ENCODE measurements around the gene RNF212B.
"Not testable (repeated sequence)": the region's sequence is repeated elsewhere in the genome, so short reads cannot be mapped to it uniquely, and the experiment has no call there.

Gene RNF212B

DNA sequence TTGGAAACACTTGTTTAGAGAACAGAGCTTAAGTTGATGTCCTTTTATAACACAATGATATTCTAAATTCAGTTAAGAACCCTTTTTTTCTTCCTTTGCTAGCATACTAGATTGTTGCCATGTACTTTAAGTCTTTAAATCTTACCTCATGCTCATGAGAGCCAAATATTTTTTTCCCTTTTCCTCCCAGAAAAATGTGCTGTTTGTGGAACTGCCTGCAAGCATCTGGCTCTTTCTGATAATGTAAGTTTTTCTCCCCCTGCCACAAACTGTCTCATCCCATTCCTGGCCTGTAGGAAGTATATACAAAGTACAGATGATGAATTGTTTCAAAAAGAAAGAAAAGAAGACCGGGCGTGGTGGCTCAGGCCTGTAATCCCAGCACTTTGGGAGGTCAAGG is 5.3 kb downstream of the RNF212B start:
- no peak for DNase-seq

- no peak for DNase-seq
These were observed 7.5 kb downstream of the RNF212B start for GRCh38 chr14:23245282-23245681.

GRCh38 chr14:23248601-23249000 is 10.9 kb downstream of the RNF212B start:
- no peak for DNase-seq

GRCh38 chr14:23249824-23250223 is 12.1 kb downstream of the RNF212B start:
- no peak for DNase-seq

DNA sequence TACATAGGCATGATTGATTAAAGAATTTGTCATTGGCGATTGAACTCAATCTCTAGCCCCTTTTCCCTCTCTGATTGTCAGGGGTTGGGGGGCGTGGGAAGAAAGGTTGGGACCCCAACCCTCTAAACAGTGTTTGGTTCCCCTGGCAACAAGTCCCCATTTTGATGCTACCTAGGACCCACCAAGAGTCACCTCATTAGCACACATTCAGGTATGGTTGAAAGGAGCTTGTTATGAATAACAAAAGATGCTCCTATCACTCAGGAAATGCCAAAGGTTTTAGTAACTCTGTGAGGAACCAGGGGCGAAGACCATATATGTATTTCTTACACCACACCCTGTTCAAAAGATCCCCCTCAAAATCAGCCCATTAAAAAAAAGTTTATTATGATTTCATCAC is 14.3 kb downstream of the RNF212B start:
- DNase-seq: no peak

- DNase-seq: no peak
These were observed 14.9 kb downstream of the RNF212B start for GRCh38 chr14:23252420-23253333.

DNA sequence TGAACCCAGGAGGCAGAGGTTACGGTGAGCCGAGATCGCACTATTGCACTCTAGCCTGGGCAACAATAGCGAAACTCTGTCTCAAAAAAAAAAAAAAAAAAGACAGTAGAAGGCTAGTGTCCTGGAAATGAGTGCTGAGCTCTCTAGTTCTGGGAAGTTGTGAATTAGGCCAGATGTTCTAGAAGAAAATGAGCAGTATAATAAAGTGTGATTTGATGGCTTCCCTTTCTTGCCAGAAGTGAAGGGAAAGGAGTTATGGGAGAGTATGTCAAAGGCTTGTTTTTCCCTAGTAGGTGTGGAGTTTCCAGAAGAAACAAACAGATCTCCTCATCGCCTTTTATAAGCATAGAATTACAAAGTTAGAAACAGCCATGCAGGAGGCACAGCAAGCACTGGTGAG is 20.5 kb downstream of the RNF212B start:
- no peak for DNase-seq

DNA sequence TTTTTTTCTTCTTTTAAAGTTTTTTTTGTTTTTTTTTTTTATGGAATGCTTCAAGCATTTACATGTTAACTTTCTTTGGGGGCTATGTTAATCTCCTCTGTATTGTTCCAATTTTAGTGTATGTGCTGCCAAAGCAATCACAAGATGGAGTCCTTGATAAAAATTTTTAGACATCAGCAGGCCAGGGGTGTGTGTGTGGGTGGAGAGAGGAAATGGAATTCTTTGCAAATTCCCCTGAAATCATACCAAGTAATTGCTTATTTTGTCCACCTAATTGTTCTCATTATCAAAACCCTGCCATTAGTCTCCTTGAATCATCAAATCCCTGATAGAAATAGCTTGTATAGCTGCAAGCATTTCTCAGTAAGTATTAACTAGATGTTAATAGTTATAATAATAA is 21.7 kb downstream of the RNF212B start:
- DNase-seq: no peak

DNA sequence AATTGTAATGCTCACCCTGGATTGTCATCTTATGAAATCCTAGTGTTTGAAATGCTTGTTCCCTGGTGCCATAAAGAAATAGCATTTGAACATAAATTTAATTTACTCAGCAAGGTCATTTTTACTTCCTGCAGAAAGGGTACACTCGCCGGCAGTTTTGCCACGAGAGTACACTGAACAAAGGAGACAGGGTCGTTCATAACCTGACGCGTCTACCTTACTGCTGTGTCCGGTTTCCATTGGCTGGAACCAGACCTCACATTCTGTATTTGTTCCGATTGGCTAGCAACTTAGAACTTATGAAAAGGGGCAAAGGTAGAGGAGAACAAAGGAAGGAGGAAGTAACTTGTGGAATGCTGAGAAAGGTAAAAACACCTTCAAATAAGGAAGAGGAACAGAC is 23.1 kb downstream of the RNF212B start:
- not testable (repeated sequence) for DNase-seq

DNA sequence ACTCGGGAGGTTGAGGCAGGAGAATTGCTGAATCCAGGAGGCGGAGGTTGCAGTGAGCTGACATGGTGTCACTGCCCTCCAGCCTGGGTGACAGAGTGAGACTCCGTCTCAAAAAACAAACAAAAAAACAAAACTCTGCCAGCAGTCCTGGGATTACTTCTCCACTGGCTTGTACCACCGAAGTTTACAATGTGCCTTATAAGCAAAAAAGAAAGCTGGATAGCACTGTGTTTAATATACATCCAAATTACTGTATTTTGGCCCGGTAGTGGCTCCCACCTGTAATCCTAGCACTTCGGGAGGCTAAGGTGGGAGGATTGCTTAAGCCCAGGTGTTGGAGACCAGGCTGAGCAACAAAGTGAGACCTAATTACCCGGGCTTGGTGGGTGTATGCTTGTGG is 31.5 kb downstream of the RNF212B start:
- DNase-seq: no peak

GRCh38 chr14:23275412-23275811 is 37.7 kb downstream of the RNF212B start:
- DNase-seq: no peak

GRCh38 chr14:23277189-23277588 is 39.5 kb downstream of the RNF212B start:
- no peak for DNase-seq

DNA sequence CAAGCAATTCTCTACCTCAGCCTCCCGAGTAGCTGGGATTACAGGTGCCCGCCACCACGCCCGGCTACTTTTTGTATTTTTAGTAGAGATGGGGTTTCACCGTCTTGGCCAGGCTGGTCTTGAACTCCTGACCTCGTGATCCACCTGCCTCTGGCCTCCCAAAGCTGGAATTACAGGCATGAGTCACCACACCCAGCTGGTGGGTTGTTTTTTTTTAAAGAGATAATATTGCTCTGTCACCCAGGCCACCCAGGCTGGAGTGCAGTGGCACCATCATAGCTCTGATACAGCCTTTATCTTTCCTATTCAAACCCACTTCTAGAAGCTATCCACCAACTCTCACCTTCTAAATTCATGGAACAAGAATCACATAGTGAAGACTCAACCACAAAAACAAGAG is 40.2 kb downstream of the RNF212B start:
- not testable (repeated sequence) for DNase-seq

DNA sequence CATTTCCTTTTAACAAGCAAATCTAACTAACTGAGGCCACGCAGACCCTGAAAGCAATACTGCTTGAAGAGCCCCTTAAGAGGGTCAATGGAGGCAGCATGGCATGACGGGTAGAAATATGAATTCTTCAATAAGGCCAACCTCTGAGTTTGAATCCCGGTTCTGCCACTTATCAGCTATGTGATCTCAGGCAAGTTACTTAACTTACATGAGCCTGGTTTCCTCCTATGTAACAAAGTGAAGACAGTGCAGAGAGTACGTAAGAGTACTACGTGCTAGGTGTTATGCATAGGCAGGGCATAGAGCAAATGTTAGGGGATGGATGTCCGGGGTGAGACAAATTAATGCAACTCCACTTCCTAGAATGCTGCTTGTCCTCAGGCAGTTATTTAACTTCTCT is 43.5 kb downstream of the RNF212B start:
- no peak for DNase-seq

DNA sequence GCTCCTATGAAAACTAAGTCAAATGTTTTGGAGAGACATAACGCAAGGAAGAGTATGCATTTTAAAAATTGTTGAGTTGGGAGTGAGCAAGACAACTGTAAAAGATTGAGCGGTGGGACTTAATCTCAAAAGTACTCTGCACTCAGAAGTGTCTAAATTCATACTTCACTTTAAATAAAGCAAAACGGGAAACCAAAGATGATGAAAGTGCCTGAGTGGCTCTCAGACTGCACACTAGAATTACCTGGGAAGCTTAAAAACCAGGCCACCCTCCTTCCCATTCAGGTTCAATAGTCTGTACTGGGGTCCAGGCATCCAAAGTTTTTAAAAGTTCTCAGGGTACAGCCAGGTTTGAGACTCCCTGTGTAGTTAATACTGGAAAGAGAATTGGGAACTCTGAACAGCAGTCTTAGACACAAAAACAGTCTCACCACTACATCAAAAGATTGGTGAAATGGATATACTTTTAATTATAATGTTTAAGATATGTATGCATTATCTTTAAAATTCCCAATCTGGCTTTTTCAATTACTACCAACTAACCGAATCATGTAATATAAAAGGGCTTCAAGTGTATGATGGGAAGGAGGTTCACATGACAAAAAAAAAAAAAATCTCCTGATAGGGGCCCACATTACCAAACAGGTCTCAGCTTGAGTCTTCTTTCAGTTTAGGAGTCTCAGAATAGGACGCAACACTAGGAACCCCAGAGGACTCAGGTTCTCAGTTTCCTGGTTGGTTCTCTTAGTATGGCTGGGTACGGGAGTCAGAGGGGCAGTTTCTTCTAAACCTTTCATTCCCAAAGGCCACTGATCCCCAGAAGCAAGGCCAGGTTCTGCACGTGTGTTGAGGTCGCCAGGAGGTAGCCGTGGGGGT is 47.2 kb downstream of the RNF212B start:
- DNase-seq: no peak

DNA sequence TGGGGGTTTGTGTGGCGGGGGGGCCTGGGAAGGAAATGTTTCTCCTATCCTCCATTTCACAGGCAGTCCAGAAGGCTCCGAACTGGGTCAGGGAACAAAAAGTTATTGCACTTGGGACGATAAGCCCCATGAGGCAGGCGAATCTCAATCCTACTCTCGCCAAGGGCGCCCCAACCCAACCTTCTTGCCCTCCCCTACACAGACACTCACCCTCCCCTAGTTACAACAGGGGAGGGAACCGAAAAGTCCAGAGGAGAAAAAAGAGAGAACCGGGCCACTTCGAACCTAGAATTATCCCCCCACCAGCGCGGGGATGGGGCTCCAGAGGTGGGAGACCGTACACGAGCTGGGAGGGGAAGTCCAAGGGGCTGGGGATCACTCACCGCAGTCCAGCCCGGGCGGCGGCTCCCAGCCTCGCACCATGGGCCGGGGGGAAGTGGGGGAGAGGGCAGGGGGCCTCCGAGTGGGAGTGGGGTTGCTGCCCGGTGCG is 47.8 kb downstream of the RNF212B start:
- no peak for DNase-seq

DNA sequence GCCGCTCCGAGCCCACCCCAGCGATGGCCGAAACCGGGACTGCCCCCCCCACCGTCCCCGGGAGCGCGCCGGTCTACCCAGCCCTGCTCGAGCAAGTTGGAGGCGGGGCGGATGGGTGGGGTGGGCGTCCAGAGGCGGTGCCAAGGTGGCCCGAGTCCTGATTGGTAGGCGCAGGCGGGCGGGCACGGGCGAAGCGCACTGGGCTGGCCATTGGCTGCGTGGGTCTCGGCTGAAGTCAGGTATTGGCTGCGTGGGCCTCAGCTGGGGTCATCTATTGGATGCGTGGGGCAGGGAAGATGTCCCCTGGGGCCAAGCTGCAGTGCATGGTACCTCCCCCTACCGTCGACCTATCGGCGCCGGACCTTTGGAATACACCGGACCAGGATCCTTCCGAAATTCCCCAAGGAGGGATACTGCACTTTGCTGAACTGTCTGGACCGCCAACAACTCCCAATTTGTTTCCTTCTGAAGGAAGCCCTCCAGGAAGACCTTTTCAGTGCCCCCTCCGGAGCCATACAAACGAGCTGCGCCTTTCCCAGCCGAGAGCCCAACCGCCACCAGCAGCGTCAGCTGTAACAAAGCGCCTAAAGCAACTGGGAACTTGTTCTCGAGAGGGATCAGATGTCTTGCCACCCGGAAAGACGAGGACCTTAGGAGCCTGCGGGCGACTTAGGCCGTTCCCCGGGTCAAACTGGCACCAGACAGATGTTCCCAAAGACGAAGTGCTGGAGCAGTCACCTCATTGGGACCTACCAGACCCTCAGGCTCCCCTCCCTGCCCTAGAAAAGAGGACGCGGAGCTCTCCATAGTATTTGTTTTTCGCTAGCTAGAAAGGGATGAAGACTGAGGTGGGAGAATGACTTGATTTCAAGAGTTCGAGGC is 48.5 kb downstream of the RNF212B start, which contains the start of gene HOMEZ:
Gene HOMEZ (minus strand): TSS at position 113 of the 882 bp plus-strand sequence. CDS start 180 bp downstream, outside the sequence.
- peak; percentile 95 for DNase-seq

GRCh38 chr14:23286902-23287479 is 49.3 kb downstream of the RNF212B start:
- no peak for DNase-seq

DNA sequence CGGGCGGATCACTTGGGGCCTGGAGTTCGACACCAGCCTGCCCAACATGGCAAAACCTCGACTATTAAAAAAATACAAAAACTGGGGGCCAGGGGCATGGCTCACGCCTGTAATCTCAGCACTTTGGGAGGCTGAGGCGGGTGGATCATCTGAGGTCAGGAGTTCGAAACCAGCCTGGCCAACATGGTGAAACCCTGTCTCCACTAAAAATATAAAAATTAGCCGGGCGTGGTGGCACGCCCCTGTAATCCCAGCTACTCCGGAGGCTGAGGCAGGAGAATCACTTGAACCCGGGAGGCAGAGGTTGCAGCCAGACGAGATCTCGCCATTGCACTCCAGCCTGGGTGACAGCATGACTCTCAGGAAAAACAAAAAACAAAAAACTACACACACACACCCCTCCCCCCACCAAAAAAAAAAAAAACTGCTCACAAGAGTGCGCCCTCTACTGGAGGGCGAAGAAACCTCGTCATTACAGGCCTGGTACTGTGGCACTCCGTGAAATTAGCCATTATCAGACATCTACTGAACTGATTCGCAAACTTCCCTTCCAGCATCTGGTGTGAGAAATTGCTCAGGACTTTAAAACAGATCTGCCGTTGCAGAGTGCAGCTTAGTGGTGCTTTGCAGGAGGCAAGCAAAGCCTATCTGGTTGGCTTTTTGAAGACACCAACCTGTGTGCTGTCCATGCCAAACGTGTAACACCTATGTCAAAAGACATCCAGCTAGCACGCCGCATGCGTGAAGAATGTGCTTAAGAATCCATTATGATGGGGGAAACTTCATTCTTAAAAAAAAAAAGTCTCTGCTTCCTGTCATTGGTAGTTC is 57.2 kb downstream of the RNF212B start:
- peak; percentile 24 for DNase-seq

- no peak for DNase-seq
These were observed 58.5 kb downstream of the RNF212B start for GRCh38 chr14:23296012-23296777.

Data from activated CD4-positive, alpha-beta T cell treated with anti-CD3 and anti-CD28 coated beads for 1 hour (primary cell).